GM21515 (cell line): ENCODE measurements around the gene ZNF541.

Source experiments
- ATAC-seq: cut with Tn5 transposase; IDR thresholded peaks from one replicate; pipeline ENCODE4 v1.9.1; 2021; ENCODE audit not compliant: unreplicated experiment

Gene ZNF541

GRCh38 chr19:47544075-47544474, 28.9 kb downstream of the ZNF541 start:
- no peak for ATAC-seq

DNA sequence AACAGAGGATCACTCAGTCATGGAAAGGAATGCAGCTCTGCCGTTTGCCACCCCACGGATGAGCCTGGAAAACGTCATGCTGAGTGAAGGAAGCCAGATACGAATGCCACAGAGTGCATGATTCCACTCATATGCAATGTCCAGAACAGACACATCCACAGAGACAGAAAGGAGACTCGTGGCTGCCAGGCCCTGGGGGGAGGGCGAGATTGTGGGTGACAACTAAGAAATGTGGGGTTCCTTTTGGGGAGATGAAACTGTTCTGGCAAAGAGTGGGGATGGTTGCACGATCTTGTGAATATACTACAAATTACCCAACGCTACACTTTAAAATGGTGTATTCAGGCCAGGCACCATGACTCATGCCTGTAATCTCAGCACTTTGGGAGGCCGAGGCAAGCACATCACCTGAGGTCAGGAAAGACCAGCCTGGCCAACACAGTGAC, 30.9 kb downstream of the ZNF541 start:
- ATAC-seq, result no peak

- ATAC-seq, result no peak
These were observed 31.4 kb downstream of the ZNF541 start for GRCh38 chr19:47541518-47541917.

- no peak for ATAC-seq
These were observed 32.2 kb downstream of the ZNF541 start for GRCh38 chr19:47540748-47541147.

DNA sequence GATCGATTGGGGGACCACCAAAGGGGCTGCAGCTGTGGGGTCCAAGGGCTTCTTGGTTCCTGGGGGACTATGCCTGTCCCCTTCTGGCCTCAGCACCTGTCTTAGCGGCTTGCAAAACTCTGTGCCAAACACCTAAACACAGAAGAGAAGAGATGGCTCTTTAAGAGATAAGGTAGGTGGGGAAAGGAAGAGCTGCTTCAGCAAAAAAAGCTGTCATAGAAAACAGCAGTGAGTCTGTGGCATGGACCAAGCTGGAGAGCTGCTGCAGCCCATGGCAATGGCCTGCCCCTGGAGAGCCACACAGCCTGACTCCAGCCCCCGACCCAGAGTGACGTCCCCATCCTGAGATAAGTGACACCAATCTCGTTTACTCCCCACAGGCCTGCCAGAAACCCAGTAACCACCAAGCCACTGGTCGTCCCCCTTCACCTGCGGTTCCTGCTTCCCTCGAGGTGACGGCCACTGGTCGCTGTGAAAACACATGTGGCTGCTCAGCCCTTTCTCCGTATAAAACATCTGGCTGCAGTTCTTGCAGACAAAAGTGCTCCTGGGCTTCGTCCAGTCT, 33.1 kb downstream of the ZNF541 start:
- no peak for ATAC-seq

DNA sequence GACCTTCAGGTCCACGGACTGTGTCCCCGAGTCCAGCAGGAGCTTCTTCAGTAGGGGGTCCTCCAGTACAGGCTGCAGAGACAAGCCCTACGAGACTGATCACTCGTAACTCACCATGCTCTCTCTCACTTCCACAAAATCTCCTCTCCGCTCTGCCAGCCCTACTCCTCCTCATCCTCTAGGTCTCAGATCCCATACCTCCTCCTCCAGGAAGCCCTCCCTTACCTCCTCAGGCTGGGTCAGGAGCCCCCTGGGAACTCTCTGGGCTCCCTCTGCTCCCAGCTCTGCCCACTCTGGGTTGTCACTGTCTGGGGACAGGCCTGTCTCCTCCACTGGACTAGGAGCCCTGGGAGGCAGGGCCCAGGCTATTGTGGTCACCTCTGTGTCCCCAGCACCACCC, 34.1 kb downstream of the ZNF541 start:
- no peak for ATAC-seq

GRCh38 chr19:47537493-47537892, 35.5 kb downstream of the ZNF541 start:
- no peak for ATAC-seq

DNA sequence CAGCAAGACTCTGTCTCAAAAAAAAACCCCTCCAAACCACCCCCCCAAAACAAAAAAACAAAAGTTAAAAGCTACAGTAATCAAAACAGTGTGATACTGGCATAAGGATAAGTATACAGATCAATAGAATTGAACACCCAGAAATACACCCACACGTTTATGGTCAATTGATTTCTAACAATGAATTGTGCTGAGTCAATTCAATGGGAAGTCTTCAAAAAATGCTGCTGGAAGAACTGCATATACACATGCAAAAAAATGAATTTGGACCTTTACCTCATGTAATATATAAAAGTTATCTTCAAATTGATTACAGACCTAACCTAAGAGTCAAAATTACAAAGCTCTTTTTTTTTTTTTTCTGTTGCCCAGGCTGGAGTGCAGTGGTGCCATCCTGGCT, 38.3 kb downstream of the ZNF541 start:
- ATAC-seq, result no peak

GRCh38 chr19:47531640-47532387, 41.1 kb downstream of the ZNF541 start:
- ATAC-seq, result no peak

- ATAC-seq, result no peak
These were observed 43.8 kb downstream of the ZNF541 start for GRCh38 chr19:47529018-47529742.

DNA sequence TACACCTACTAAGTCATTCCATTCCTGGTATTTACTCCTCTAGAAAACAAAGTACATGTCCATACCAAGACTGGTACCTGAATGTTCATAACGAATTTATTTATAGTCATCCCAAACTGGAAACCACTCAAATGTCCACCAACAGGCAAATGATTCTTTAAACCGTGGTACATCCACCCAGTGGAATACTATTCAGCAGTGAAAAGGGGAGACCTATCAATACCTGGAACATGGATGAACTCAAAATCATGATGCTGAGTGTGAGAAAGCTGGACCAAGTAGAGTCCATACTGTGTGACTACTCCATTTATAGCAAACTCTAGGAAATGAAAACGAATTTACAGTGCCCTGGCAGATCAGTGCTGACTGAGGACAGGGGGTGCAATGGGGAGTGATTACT, 46.1 kb downstream of the ZNF541 start:
- no peak for ATAC-seq

GRCh38 chr19:47523473-47523872, 49.5 kb downstream of the ZNF541 start:
- no peak for ATAC-seq
